CD14-positive monocyte (primary cell): ENCODE data around the gene TRAPPC14. TPM values are rescaled to one million over a fixed set of nuclear protein-coding genes. Genes with fewer than 3 reads are reported as not detected.

Experiments used
- DNase-seq, 3 donors: peaks; one replicate each; pipeline ENCODE4 v3.0.0-alpha.2; 2011 to 2022
- H2AFZ ChIP-seq: 2 replicates; pipeline ENCODE4 v1.6.0; 2012; ENCODE audit warnings: mild to moderate bottlenecking, low read depth, low read length, inconsistent platforms; ENCODE audit not compliant: insufficient read depth, poor library complexity, severe bottlenecking
- H3K27ac ChIP-seq, 2 donors: 1 replicate in 1 of 2; 2 replicates in 1 of 2; pipeline ENCODE4 v1.5.1; 2012 to 2013; ENCODE audit warnings: low read length in 2 of 2, control low read depth in 1 of 2, inconsistent platforms in 1 of 2, low read depth in 1 of 2, mild to moderate bottlenecking in 1 of 2
- H3K27me3 ChIP-seq, 2 donors: one replicate each; pipeline versions ENCODE4 v1.6.0 to v1.6.1; 2011 to 2013; ENCODE audit warnings: low read length in 2 of 2; ENCODE audit not compliant: control insufficient read depth in 2 of 2, insufficient read depth in 2 of 2
- H3K36me3 ChIP-seq, 2 donors: replicated peaks in 1 of 2; 1 replicate in 1 of 2; 2 replicates in 1 of 2; pipeline versions ENCODE4 v1.5.1 to v1.6.1; 2012 to 2013; ENCODE audit warnings: low read length in 2 of 2, control low read depth in 1 of 2, inconsistent platforms in 1 of 2, mild to moderate bottlenecking in 1 of 2; ENCODE audit not compliant: insufficient read depth in 2 of 2, control insufficient read depth in 1 of 2
- H3K4me1 ChIP-seq, 2 donors: 1 replicate in 1 of 2; 2 replicates in 1 of 2; pipeline versions ENCODE4 v1.5.1 to v1.6.1; 2012 to 2013; ENCODE audit warnings: low read length in 2 of 2, control low read depth in 1 of 2, inconsistent platforms in 1 of 2, mild to moderate bottlenecking in 1 of 2, moderate library complexity in 1 of 2; ENCODE audit not compliant: insufficient read depth in 2 of 2, control insufficient read depth in 1 of 2
- H3K4me2 ChIP-seq: replicated peaks from 2 replicates; pipeline ENCODE3; 2012; ENCODE audit warnings: low read length, moderate library complexity, mild to moderate bottlenecking; ENCODE audit not compliant: poor library complexity, severe bottlenecking; ENCODE audit errors: extremely low read depth
- H3K4me3 ChIP-seq, 3 experiments: fragments of 200-600 bp in 1 of 3; sonication (generic) in 1 of 3; replicated peaks in 1 of 3; 1 replicate in 2 of 3; 2 replicates in 1 of 3; pipeline ENCODE4 v1.5.1; 2011 to 2013; ENCODE audit warnings: low read length in 3 of 3, mild to moderate bottlenecking in 3 of 3, control low read depth in 2 of 3, low read depth in 2 of 3, inconsistent platforms in 1 of 3, moderate library complexity in 1 of 3
- H3K79me2 ChIP-seq: 2 replicates; pipeline ENCODE4 v1.6.0; 2012; ENCODE audit warnings: mild to moderate bottlenecking, control low read depth, inconsistent platforms, low read length, moderate library complexity; ENCODE audit not compliant: insufficient read depth
- H3K9ac ChIP-seq: 2 replicates; pipeline ENCODE4 v1.6.0; 2017; ENCODE audit warnings: low read length, mild to moderate bottlenecking; ENCODE audit not compliant: insufficient read depth, poor library complexity, severe bottlenecking
- H3K9me3 ChIP-seq, 2 donors: replicated peaks in 1 of 2; 1 replicate in 1 of 2; 2 replicates in 1 of 2; pipeline versions ENCODE4 v1.5.1 to v1.6.1; 2012 to 2013; ENCODE audit warnings: low read length in 2 of 2, control low read depth in 1 of 2; ENCODE audit not compliant: control insufficient read depth in 1 of 2, insufficient read depth in 1 of 2
- H4K20me1 ChIP-seq: 2 replicates; pipeline ENCODE4 v1.6.0; 2012; ENCODE audit warnings: mild to moderate bottlenecking, low read length, control low read depth, moderate library complexity; ENCODE audit not compliant: insufficient read depth
- H3K27ac Mint-ChIP-seq, 7 donors: one replicate each; pipeline ENCODE4 v1.8.0; 2020; ENCODE audit warnings: mild to moderate bottlenecking in 7 of 7, mixed read lengths in 7 of 7, moderate library complexity in 6 of 7, inconsistent platforms in 2 of 7
- H3K27me3 Mint-ChIP-seq, 3 donors: one replicate each; pipeline ENCODE4 v1.8.0; 2021 to 2022; ENCODE audit warnings: low read depth in 3 of 3, mild to moderate bottlenecking in 3 of 3, mixed read lengths in 3 of 3, moderate library complexity in 3 of 3, inconsistent platforms in 1 of 3
- H3K36me3 Mint-ChIP-seq, 2 donors: one replicate each; pipeline ENCODE4 v1.8.0; 2020; ENCODE audit warnings: mixed read lengths in 2 of 2, inconsistent platforms in 1 of 2, mild to moderate bottlenecking in 1 of 2
- H3K4me1 Mint-ChIP-seq: one replicate; pipeline ENCODE4 v1.8.0; 2020; ENCODE audit warnings: mild to moderate bottlenecking, mixed read lengths
- H3K4me3 Mint-ChIP-seq, 2 donors: one replicate each; pipeline ENCODE4 v1.8.0; 2020; ENCODE audit warnings: mild to moderate bottlenecking in 2 of 2, mixed read lengths in 2 of 2, moderate library complexity in 1 of 2
- H3K9me3 Mint-ChIP-seq, 7 donors: one replicate each; pipeline ENCODE4 v1.8.0; 2020 to 2022; ENCODE audit warnings: mixed read lengths in 7 of 7, mild to moderate bottlenecking in 6 of 7, moderate library complexity in 6 of 7, inconsistent platforms in 2 of 7
- CTCF ChIP-seq: fragments of 200-600 bp; IDR thresholded peaks from one replicate; pipeline ENCODE4 v1.8.0; 2022; ENCODE audit warnings: antibody characterized with exemption, mild to moderate bottlenecking
- WGBS: methylation state at CpG from one replicate; pipeline ENCODE4 v1.1.5; 2013; ENCODE audit warnings: missing lambda C conversion rate; ENCODE audit not compliant: insufficient coverage; 5-methylcytosine and 5-hydroxymethylcytosine counted together
- intact Hi-C, 2 donors: fragments of 100-400 bp; cut with micrococcal nuclease; formaldehyde crosslinking; loops; one replicate each; pipeline versions ENCODE4 v1.15.0 to v1.15.1; 2023
- polyA plus RNA-seq, 3 donors: library from polyadenylated mRNA; depleted of rRNA in 1 of 3; unstranded in 2 of 3; stranded (reverse) in 1 of 3; fragments of 300-500 nt in 2 of 3; fragments of >200 nt in 1 of 3; fragmentation: Illumina TruSeq in 2 of 3; gene quantifications; 1 replicate in 2 of 3; 2 replicates in 1 of 3; pipeline ENCODE4 v1.2.3, GENCODE V29; 2012 to 2021

The TRAPPC14 gene
- polyA plus RNA-seq, 3 donors = 1.0 to 38.4 (median 1.6) TPM

GRCh38 chr7:100122067-100122466 lies 36.5 kb downstream of the TRAPPC14 start:
- Histone ChIP-seq H3K9ac (no peak overlapping the region), H2AFZ (no peak overlapping the region), H3K9me3 (no peaks in the 10 kb centered on the region), H3K27me3 (no peaks in the 10 kb centered on the region), H3K36me3 (no peaks in the 10 kb centered on the region), H3K27ac (no peak overlapping the region), H3K4me3 (no peak overlapping the region), H3K4me2 (no peak overlapping the region), H3K79me2 (peaks cover 28% of the 10 kb centered on the region), H4K20me1 (peaks cover 3% of the 10 kb centered on the region), H3K4me1 (peaks cover 55 to 63% of the 10 kb centered on the region in 2 donors)
- H3K36me3 Mint-ChIP-seq = peaks cover 2 to 3% of the 10 kb centered on the region in 2 donors
- no peak for TF ChIP-seq CTCF
- no peak overlapping the region for H3K4me3 Mint-ChIP-seq
- no peaks in the 10 kb centered on the region for H3K27me3 Mint-ChIP-seq
- H3K27ac Mint-ChIP-seq = peak overlapping the region in 2 of 7 donors; percentile 46 to 77
- DNase-seq = no peak
- H3K4me1 Mint-ChIP-seq = peaks cover 59% of the 10 kb centered on the region
- no CpG with 5 or more reads among the region's 13 CpGs for WGBS
- H3K9me3 Mint-ChIP-seq = peaks cover 0 to 1% (median 0%) of the 10 kb centered on the region in 7 donors
- intact Hi-C loops = loop anchor here in 1 of 2 donors (10.0 kb wide), 1 partner anchor 553 kb away; the partner anchor contains the start of gene GNB2

- H3K9me3 Mint-ChIP-seq = no peaks in the 10 kb centered on the region
- TF ChIP-seq CTCF = no peak
- intact Hi-C loops = loop anchor here in 1 of 2 donors (10.0 kb wide), 1 partner anchor 554 kb away; the partner anchor contains the start of gene GNB2
- Histone ChIP-seq H3K4me2 (no peak overlapping the region), H4K20me1 (peaks cover 3% of the 10 kb centered on the region), H3K9ac (no peak overlapping the region), H3K9me3 (no peaks in the 10 kb centered on the region), H3K27ac (peak overlapping the region in 1 of 2 donors; percentile 91), H3K36me3 (no peaks in the 10 kb centered on the region), H3K79me2 (peaks cover 19% of the 10 kb centered on the region), H3K27me3 (no peaks in the 10 kb centered on the region), H2AFZ (no peak overlapping the region), H3K4me1 (peaks cover 46 to 51% of the 10 kb centered on the region in 2 donors), H3K4me3 (peak overlapping the region in 1 of 3 experiments; percentile 89)
- H3K27ac Mint-ChIP-seq = peak overlapping the region in 6 of 7 donors; percentile 22 to 99 (median 88)
- 57% methylated on average over 1 of the region's 1 CpG for WGBS
- DNase-seq = no peak
- no peaks in the 10 kb centered on the region for H3K27me3 Mint-ChIP-seq
- peaks cover 50% of the 10 kb centered on the region for H3K4me1 Mint-ChIP-seq
- H3K4me3 Mint-ChIP-seq = peak overlapping the region in 1 of 2 donors; percentile 13
- peaks cover 2 to 5% of the 10 kb centered on the region in 2 donors for H3K36me3 Mint-ChIP-seq
Observed at GRCh38 chr7:100120733-100121036, 37.8 kb downstream of the TRAPPC14 start.
